ENCODE results near the gene CREB5. TPM values are rescaled to one million over a fixed set of nuclear protein-coding genes. Genes with fewer than 3 reads are reported as not detected.

CREB5 gene
- total and polyA plus RNA-seq, 2 of the 13 experiments (the other 11 are each of a cell fraction or from before 2014, with no cell fraction given): 0.38 to 0.71 TPM

DNA sequence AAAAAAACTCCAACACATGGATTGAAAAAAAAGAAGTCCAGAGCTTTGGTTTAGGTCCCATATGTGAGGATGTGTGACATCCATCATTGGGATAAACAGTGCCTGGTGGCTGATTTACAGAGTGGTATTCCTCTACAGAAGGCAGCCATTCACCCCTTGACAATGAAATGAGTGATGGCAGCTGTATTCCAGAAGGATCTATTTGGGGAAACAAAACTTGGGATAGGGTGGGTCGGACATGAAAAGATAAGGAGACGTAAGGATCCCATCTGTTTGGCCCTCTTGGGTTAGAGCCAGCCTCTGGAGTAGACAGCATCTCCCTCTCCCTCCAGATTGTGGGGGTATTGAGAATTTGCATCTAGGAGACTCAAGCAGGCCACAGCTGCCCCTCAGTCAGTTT, 15.2 kb upstream of the CREB5 start:
- no peak for FAIRE-seq
- ChIA-PET CTCF (ENCODE audit: low intra/inter-chr PET ratio, low total read pairs) (no interaction called here), POLR2A (no interaction called here)
- in situ Hi-C loops (cut with HindIII; ENCODE audit: extremely low pct_ligation_motif_present, low pct_unique_long_range_greater_than_20kb): no loop called here
- 7% methylated on average over 2 of the region's 2 CpGs for WGBS (ENCODE audit: low lambda C conversion rate)
- no TSS peak for BruUV-seq (replicated peaks)
- no peak for ATAC-seq
- intact Hi-C loops (cut with micrococcal nuclease; ENCODE audit: unreplicated experiment): no loop called here
- Histone ChIP-seq H4K20me1 (ENCODE audit: insufficient read depth, low read length) (no peaks in the 10 kb centered on the region), H3K36me3 (replicated peaks in 1 of 2; ENCODE audit: control insufficient read depth in 1 of 2, insufficient read depth in 2 of 2, low read length in 2 of 2) (no peaks in the 10 kb centered on the region), H3K4me1 (ENCODE audit: insufficient read depth, low read length) (no peaks in the 10 kb centered on the region), H2AFZ (ENCODE audit: low read length) (no peak overlapping the region), H3K9ac (ENCODE audit: insufficient read depth, low read depth, low read length) (no peak overlapping the region), H3K4me3 (replicated peaks in 1 of 3; ENCODE audit: insufficient read depth in 1 of 3, low read depth in 2 of 3, low read length in 3 of 3) (no peak overlapping the region), H3K79me2 (ENCODE audit: insufficient read depth, low read length) (no peaks in the 10 kb centered on the region), H3K27me3 (ENCODE audit: control insufficient read depth in 1 of 2, insufficient read depth in 2 of 2, low read length in 2 of 2) (no peaks in the 10 kb centered on the region; a peak in 1 of 5 replicates), H3K9me3 (ENCODE audit: low read length) (no peaks in the 10 kb centered on the region), H3K27ac (ENCODE audit: extremely low read length, insufficient read depth, low read length) (no peak overlapping the region), H3K4me2 (ENCODE audit: low read depth, low read length) (no peak overlapping the region)
- TF ChIP-seq YY1 (IDR thresholded peaks at IDR 0.05; ENCODE audit: insufficient read depth, insufficient replicate concordance, low read depth, low read length): no peak
- TF ChIP-seq, protein P1, sequence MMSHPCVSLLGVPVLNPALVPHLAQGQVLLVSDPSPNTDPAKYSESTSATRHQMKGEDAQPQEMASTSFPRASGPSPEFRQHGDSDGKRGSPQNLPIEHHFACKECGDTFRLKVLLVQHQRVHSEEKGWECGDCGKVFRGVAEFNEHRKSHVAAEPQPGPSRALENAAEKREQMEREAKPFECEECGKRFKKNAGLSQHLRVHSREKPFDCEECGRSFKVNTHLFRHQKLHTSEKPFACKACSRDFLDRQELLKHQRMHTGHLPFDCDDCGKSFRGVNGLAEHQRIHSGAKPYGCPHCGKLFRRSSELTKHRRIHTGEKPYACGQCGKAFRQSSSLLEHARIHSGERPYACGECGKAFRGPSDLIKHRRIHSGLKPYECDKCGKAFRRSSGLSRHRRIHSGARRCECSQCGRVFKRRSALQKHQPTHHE (CRISPR knock-in tag; IDR thresholded peaks at IDR 0.05; ENCODE audit: borderline replicate concordance): no peak
- TF ChIP-seq, protein P2, sequence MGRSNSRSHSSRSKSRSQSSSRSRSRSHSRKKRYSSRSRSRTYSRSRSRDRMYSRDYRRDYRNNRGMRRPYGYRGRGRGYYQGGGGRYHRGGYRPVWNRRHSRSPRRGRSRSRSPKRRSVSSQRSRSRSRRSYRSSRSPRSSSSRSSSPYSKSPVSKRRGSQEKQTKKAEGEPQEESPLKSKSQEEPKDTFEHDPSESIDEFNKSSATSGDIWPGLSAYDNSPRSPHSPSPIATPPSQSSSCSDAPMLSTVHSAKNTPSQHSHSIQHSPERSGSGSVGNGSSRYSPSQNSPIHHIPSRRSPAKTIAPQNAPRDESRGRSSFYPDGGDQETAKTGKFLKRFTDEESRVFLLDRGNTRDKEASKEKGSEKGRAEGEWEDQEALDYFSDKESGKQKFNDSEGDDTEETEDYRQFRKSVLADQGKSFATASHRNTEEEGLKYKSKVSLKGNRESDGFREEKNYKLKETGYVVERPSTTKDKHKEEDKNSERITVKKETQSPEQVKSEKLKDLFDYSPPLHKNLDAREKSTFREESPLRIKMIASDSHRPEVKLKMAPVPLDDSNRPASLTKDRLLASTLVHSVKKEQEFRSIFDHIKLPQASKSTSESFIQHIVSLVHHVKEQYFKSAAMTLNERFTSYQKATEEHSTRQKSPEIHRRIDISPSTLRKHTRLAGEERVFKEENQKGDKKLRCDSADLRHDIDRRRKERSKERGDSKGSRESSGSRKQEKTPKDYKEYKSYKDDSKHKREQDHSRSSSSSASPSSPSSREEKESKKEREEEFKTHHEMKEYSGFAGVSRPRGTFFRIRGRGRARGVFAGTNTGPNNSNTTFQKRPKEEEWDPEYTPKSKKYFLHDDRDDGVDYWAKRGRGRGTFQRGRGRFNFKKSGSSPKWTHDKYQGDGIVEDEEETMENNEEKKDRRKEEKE (IDR thresholded peaks at IDR 0.05): no peak
- DNase-seq (ENCODE audit: low spot score): no peak

DNA sequence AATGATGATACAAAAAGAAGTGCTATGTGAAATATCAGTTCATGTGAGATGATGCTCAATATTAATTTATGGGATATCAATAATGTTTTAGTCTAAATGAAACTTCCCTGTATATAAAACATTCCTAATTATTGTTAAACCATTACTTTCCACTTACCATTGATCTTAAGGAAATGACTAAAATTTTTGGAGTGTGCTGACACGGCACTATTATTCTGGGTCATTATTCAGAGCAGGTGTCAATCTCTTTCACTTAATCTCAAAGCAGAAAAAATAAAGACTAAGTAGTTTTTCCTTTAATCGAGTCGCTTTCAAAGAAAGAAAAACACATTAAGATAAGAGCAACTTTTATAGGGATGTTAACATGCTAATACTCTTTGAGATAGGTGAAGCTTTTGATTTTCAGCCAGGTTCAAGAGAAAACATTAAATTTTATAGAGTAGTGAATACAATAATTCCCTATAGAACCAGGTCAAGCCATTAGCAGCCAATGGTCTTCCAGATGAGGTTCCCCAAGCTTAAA, 11.4 kb upstream of the CREB5 start:
- H2AFZ ChIP-seq (ENCODE audit: low read length): no peak overlapping the region
- H3K27ac ChIP-seq (ENCODE audit: extremely low read length, insufficient read depth, low read length): no peak overlapping the region
- 40% methylated on average over 3 of the region's 3 CpGs for WGBS (ENCODE audit: low lambda C conversion rate)
- H3K79me2 ChIP-seq (ENCODE audit: insufficient read depth, low read length): no peaks in the 10 kb centered on the region
- no TSS peak for BruUV-seq (replicated peaks)
- intact Hi-C loops (cut with micrococcal nuclease; ENCODE audit: unreplicated experiment) (no loop called here), in situ Hi-C loops (cut with HindIII; ENCODE audit: extremely low pct_ligation_motif_present, low pct_unique_long_range_greater_than_20kb) (no loop called here)
- FAIRE-seq (no peak), ATAC-seq (no peak), DNase-seq (ENCODE audit: low spot score) (no peak)
- H3K4me2 ChIP-seq (ENCODE audit: low read depth, low read length): no peak overlapping the region
- H4K20me1 ChIP-seq (ENCODE audit: insufficient read depth, low read length): no peaks in the 10 kb centered on the region
- ChIA-PET CTCF (ENCODE audit: low intra/inter-chr PET ratio, low total read pairs) (no interaction called here), POLR2A (no interaction called here)
- no peaks in the 10 kb centered on the region for H3K4me1 ChIP-seq (ENCODE audit: insufficient read depth, low read length)
- no peak overlapping the region for H3K9ac ChIP-seq (ENCODE audit: insufficient read depth, low read depth, low read length)
- H3K27me3 ChIP-seq (ENCODE audit: control insufficient read depth in 1 of 2, insufficient read depth in 2 of 2, low read length in 2 of 2): no peaks in the 10 kb centered on the region; a peak in 1 of 5 replicates
- H3K4me3 ChIP-seq (replicated peaks in 1 of 3; ENCODE audit: insufficient read depth in 1 of 3, low read depth in 2 of 3, low read length in 3 of 3): no peak overlapping the region
- no peaks in the 10 kb centered on the region for H3K9me3 ChIP-seq (ENCODE audit: low read length)
- H3K36me3 ChIP-seq (replicated peaks in 1 of 2; ENCODE audit: control insufficient read depth in 1 of 2, insufficient read depth in 2 of 2, low read length in 2 of 2): no peaks in the 10 kb centered on the region
- TF ChIP-seq ZFP41 (CRISPR knock-in tag; IDR thresholded peaks at IDR 0.05; ENCODE audit: borderline replicate concordance) (no peak), MAFF (IDR thresholded peaks at IDR 0.05; ENCODE audit: low read depth, low read length) (peak; percentile 37; the same call in 1 of the 2 replicates), HOXA7 (CRISPR knock-in tag; IDR thresholded peaks at IDR 0.05) (no peak), ZNF841 (CRISPR knock-in tag; IDR thresholded peaks at IDR 0.05; ENCODE audit: borderline replicate concordance) (no peak), MAFK (conservative IDR thresholded peaks at IDR 0.05 in 1 of 2, IDR thresholded peaks at IDR 0.05 in 1 of 2; ENCODE audit: low read length in 2 of 2) (peak; percentile 31 to 78; a peak in 3 of 4 replicates)
- TF ChIP-seq, protein P3, sequence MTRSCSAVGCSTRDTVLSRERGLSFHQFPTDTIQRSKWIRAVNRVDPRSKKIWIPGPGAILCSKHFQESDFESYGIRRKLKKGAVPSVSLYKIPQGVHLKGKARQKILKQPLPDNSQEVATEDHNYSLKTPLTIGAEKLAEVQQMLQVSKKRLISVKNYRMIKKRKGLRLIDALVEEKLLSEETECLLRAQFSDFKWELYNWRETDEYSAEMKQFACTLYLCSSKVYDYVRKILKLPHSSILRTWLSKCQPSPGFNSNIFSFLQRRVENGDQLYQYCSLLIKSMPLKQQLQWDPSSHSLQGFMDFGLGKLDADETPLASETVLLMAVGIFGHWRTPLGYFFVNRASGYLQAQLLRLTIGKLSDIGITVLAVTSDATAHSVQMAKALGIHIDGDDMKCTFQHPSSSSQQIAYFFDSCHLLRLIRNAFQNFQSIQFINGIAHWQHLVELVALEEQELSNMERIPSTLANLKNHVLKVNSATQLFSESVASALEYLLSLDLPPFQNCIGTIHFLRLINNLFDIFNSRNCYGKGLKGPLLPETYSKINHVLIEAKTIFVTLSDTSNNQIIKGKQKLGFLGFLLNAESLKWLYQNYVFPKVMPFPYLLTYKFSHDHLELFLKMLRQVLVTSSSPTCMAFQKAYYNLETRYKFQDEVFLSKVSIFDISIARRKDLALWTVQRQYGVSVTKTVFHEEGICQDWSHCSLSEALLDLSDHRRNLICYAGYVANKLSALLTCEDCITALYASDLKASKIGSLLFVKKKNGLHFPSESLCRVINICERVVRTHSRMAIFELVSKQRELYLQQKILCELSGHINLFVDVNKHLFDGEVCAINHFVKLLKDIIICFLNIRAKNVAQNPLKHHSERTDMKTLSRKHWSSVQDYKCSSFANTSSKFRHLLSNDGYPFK (CRISPR knock-in tag; IDR thresholded peaks at IDR 0.05; ENCODE audit: borderline replicate concordance): no peak
